Measurements from ENCODE around the gene ADAM8.

DNA sequence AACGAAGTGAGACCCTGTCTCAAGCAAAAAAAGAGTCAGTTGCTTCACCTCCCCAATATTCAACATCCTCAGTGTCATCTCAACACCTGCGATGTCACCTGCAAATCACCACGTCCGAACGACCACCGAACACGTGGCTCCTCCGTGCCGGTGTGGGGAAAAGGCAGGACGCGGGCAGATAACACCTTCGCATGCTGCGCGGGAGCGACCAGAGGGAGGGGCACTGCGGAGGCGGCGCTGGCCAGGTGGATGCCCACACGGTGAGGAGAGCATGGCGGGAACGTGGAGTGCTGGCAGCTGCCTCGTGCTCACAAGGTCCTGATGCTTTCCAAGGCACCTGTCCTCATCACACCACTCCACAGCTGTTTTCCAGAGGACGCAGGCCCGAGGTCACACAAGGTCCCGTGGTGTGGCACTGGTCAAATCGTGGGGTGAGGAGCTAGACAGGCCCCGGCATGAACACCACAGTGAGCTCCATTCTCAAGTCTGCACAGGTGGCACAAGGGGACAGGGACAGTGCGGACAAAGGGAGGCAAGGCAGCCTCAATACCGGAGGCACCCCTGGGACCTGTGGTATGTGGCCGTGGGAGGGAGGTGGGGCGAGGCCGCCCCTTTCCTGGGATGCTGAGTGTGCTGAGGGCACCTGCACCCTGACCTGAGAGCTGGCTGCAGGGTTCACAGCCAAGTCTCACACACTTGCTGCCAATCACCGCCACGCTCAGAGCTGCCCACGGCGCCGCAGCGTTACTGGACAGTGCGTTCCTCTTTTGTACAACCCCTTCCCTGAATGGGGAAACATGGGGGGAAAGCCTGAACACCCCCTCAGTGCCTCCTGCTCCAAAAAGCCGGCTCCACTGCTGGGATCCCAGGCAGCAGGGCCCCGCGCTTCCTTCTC, 19.0 kb upstream of the ADAM8 start:
- no peak for TF ChIP-seq POLR2A (IDR thresholded peaks at IDR 0.05; ENCODE audit: control extremely low read depth in 1 of 2, low read depth in 2 of 2, low read length in 2 of 2)
- no peak for TF ChIP-seq CREB1 (IDR thresholded peaks at IDR 0.05)
- no peak for TF ChIP-seq JUN (IDR thresholded peaks at IDR 0.05; ENCODE audit: low read depth, low read length)
- TF ChIP-seq, protein P1, sequence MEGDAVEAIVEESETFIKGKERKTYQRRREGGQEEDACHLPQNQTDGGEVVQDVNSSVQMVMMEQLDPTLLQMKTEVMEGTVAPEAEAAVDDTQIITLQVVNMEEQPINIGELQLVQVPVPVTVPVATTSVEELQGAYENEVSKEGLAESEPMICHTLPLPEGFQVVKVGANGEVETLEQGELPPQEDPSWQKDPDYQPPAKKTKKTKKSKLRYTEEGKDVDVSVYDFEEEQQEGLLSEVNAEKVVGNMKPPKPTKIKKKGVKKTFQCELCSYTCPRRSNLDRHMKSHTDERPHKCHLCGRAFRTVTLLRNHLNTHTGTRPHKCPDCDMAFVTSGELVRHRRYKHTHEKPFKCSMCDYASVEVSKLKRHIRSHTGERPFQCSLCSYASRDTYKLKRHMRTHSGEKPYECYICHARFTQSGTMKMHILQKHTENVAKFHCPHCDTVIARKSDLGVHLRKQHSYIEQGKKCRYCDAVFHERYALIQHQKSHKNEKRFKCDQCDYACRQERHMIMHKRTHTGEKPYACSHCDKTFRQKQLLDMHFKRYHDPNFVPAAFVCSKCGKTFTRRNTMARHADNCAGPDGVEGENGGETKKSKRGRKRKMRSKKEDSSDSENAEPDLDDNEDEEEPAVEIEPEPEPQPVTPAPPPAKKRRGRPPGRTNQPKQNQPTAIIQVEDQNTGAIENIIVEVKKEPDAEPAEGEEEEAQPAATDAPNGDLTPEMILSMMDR (IDR thresholded peaks at IDR 0.05; ENCODE audit: control extremely low read depth in 1 of 3, insufficient read depth in 1 of 3, low read depth in 1 of 3, low read length in 3 of 3): no peak
- no peak for TF ChIP-seq POLR2AphosphoS5 (IDR thresholded peaks at IDR 0.05; ENCODE audit: low read depth, low read length)
- no peak for TF ChIP-seq EZH2 (IDR thresholded peaks at IDR 0.05; ENCODE audit: low read depth, low read length, severe bottlenecking)
- no peak for TF ChIP-seq SRF (IDR thresholded peaks at IDR 0.05; ENCODE audit: low read depth, low read length)
- TF ChIP-seq SP1 (IDR thresholded peaks at IDR 0.05; ENCODE audit: low read depth, low read length): no peak
- no peak for TF ChIP-seq SIN3A (conservative IDR thresholded peaks at IDR 0.05 in 1 of 2, IDR thresholded peaks at IDR 0.05 in 1 of 2; ENCODE audit: low read depth in 1 of 2, low read length in 2 of 2)
